Stimulated activated CD4-positive, alpha-beta T cell treated with anti-CD3 and anti-CD28 coated beads, Interleukin-1b, Interleukin-23, amount 100 ng/mL, for 48 hours (primary cell): ENCODE data around the gene TCIRG1.

Source experiments
- DNase-seq: peaks from one replicate; pipeline ENCODE4 v3.0.0-alpha.2; 2020

The TCIRG1 gene

DNA sequence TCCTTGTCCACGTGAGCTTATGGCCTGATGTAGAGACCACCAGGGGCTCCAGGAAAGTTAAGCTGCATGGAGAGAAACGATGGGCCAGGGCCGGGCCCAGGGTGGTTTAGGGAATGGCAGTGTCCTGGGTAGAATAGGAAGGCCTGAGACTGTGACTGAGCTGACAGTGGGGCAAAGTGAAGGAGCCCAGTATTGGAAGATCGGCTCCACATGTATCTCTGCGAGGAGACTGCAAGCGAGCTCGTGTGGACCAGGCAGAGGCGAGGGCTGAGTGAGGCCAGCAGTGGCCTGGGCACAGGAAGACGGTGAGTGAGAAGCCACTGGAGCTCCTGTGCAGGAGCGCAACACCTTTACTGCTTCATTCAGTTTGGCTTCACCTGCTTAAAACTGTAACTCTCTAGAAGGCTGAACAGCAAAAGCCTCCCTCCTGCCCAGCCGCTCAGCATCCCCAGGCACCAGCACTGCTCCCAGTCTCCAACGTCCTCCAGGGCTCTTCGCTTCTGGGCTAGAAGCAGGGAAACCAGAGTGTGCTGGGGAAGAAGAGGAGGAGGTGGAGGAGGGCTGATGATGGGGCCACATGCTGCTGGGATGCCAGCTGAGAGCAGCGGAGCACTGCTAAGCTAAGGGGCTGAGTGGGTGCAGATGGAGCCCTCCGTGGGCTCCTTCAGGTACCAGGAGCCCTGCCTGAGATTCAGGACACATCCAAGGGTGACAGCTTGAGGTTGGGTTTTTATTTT is 13.5 kb downstream of the TCIRG1 start:
- no peak for DNase-seq

GRCh38 chr11:68053117-68053516 is 14.3 kb downstream of the TCIRG1 start:
- no peak for DNase-seq

GRCh38 chr11:68053981-68054812 is 15.4 kb downstream of the TCIRG1 start:
- no peak for DNase-seq

- no peak for DNase-seq
These were observed 17.8 kb downstream of the TCIRG1 start for GRCh38 chr11:68056317-68057285.

DNA sequence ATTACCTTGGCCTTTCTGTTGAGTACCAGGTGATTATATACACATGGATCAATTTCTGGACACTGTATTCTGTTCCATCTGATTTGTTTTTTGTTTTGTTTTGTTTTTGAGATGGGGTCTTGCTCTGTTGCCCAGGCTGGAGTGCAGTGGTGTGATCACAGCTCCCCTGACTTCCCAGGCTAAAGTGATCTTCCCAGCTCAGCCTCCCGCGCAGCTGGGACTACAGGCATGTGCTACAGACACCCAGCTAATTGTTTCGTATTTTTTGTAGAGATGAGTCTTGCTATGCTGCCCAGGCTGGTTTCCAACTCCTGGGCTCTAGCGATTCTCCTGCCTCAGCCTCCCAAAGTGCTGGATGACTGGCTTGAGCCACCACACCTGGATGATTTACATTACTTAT is 19.0 kb downstream of the TCIRG1 start:
- no peak for DNase-seq

- no peak for DNase-seq
These were observed 22.7 kb downstream of the TCIRG1 start for GRCh38 chr11:68061508-68061907.

- no peak for DNase-seq
These were observed 26.1 kb downstream of the TCIRG1 start for GRCh38 chr11:68064926-68065325.

DNA sequence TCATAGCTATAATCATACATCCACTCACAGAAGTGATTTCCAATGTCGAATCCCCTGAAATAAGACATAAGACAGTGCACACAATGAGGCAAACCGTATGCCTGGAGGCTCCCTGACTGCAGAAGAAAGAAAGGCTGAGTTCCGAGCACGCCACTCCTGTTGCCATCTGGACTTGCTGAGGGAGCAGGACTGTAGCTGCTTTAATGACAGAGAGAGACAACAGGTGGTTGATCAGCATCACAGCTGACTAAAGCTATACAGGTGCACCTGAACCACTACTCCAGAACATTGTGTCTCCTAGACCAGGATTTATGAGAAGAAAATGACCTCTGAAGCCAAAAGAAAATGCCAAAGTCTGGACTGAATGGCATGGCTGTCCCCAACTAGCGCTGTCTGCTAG is 27.0 kb downstream of the TCIRG1 start:
- DNase-seq = no peak

GRCh38 chr11:68066742-68067141 is 27.9 kb downstream of the TCIRG1 start:
- DNase-seq = no peak

GRCh38 chr11:68067991-68068390 is 29.2 kb downstream of the TCIRG1 start:
- no peak for DNase-seq

DNA sequence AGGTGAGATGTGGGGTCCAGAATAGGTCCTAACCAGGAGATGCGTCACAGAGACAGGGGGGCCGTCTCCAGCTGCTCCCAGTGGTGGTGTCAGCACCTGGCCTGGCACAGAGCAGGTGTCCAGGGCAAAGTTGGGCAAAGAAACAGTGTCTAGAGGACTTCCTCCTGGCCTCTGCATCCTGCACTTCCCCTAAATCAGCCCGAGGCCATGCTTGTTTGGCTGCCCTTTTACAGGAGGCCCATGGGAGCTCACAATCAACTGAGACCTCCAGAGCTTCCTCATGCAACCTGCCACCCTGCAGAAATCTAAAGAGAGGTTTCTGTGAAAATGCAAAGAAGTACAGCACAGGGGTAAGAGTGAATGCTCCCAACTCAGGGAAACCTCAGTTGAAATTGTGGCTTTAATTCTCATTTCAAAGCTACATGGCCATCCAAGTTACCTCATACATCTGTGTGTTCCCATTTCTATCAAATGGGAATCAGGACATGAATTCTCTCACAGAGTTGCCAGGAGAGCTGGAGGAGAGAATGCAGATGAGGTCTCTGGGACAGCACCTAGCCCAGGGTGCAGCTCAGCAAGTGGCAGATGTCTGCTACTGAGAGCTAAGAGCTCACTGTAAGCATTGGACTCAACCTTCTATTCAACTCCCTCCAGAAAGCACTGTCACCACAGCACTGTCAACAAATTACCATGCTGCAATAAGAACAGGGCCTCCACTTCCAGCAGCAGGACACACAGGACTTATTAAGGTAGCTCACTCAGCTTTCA is 32.6 kb downstream of the TCIRG1 start:
- no peak for DNase-seq

GRCh38 chr11:68074584-68075352 is 35.9 kb downstream of the TCIRG1 start:
- DNase-seq = no peak

- DNase-seq = no peak
These were observed 37.7 kb downstream of the TCIRG1 start for GRCh38 chr11:68076371-68077042.

- no peak for DNase-seq
These were observed 39.1 kb downstream of the TCIRG1 start for GRCh38 chr11:68077617-68078582.

DNA sequence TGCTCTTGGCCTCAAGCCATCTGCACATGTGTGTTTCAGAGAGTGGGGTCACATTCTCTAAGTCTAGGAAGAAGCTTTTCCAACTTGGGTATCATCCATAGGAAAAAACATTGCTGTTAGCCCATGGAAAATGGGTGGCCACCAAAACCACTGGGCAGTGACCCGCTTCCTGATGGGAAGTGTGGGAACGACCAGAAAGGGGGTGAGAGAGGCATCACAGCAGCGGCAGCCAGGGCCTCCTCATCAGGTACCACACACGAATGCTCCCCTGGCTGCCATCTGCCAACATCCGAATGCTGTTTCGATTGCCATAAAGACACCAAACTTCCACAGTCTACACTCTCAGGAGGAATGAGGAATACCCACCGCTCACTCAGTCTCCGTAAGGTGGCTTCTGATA is 42.0 kb downstream of the TCIRG1 start:
- DNase-seq = no peak

DNA sequence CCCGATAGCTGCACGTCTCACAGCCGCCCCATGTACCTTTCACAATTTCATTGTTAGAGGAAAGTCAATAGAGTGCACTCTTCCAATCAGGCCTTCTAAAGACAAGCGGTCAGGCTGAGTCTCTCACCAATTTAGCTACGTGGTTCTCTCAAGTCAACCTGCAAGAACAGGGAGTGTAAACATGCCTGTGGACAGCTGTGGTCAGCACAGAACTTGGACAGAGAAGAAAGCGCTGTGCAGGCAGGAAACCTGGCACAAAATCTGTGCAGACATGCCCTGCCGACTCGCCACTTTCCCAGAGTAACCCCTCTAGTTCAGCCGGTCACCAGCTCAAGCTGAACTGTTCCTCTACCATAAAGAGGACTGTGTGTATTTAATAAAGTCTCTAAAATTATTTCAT is 42.9 kb downstream of the TCIRG1 start:
- DNase-seq = no peak

DNA sequence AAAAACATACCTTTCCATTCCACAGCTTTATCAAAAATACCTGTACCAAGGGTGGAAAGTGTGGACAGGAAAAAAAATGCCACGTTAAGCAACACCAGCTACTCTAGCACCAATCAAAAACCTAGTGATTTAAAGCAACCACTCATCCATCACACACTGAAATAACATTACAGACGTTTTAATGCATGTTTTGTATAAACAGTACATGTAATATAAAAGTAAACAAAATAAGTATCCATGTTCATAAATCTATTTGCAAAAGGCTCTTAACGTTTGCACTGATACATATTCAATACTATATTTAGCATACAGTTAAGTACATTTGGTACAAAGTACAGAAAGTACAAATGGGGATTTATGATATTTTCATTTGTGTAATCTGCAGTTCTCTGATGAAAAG is 43.7 kb downstream of the TCIRG1 start:
- DNase-seq = no peak

DNA sequence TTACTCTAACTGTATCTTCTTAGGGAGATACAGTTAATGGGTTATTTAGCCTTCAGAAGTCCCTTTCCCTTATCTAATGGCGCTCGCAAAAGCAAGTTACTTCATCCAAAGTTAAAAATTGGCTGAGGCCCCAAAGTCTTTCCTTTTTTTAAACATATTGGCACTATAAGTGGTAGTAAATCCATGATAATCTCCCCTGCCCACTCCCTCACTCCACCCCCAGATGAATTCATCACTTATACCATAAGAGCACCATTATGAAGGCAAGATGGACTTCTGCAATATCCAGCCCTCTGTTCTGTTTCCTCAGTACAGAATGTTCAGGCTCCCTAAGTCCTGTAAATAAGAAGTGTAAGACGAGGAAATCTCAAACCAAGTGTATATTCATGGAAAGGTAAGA is 44.7 kb downstream of the TCIRG1 start:
- no peak for DNase-seq

DNA sequence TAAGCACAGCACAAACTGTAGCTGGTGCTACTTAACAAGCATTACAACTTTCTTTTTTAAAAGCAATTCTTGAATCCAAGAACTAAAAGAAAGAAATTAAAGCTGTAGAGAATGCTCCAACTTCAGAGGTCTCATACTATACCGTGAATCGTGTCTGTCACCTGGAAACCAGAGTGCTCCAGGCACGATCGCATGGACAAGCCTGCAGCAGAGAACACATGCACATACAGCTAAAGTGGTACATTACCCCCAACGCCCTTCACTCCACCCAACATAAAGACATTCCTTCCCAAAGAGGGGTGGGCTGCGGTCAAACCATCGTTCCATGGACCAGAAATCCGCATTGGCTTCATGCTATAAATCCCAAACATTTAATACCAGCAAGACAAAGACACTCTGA is 50.9 kb downstream of the TCIRG1 start:
- DNase-seq = no peak

DNA sequence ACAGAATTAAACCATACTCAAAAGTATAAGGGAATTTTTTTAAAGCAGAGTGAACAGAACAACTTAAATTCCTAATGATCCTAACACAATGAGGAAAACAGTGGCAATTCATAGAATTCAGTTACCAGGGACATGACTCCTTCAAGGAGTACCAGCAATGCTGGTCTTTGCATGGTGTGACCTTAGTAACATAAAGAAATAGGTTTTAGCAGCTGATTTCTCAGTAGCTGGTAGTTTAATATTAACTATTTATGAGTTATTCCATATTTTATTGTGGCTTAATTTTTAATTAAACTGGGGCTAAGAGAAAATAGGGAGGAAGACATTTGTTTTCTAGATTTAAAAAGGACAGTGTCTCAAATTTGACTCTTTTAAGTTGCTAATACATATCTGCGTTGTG is 51.5 kb downstream of the TCIRG1 start:
- DNase-seq = no peak
